GM12878 (cell line): ENCODE results near the gene FMNL2. TPM values are rescaled to one million over a fixed set of nuclear protein-coding genes. Genes with fewer than 3 reads are reported as not detected.

Source experiments
- ATAC-seq: fragments of 200-7000 bp; cut with Tn5 transposase; 3 replicates; pipeline ENCODE4 v1.9.1; 2020; ENCODE audit warnings: mild to moderate bottlenecking, moderate library complexity
- BruUV-seq: library from RNA; stranded (reverse); fragments of 400-500 nt; replicated peaks from 2 replicates; lab custom pipeline; 2021; lab: Mats Ljungman, UMichigan
- CTCF ChIA-PET: fragments of 300-600 bp; sonication (Branson Sonifier 250); formaldehyde crosslinking; extraction: SDS; loops from one replicate; lab custom pipeline; 2021; ENCODE audit warnings: inconsistent platforms; lab: Yijun Ruan, JAX
- POLR2A ChIA-PET: fragments of 350-600 bp; formaldehyde crosslinking; extraction: SDS; loops from one replicate; lab custom pipeline; 2021; ENCODE audit warnings: inconsistent platforms; lab: Charles Lee
- RAD21 ChIA-PET: fragments of 300-600 bp; sonication (Branson Sonifier 250); formaldehyde crosslinking; loops from one replicate; lab custom pipeline; 2023; ENCODE audit warnings: antibody characterized with exemption; ENCODE audit not compliant: unreplicated experiment; lab: Charles Lee
- SMC1A ChIA-PET: fragments of 300-600 bp; sonication (Branson Sonifier 250); formaldehyde crosslinking; loops from one replicate; lab custom pipeline; 2023; ENCODE audit not compliant: unreplicated experiment, uncharacterized antibody; lab: Charles Lee
- DNase-seq: peaks from one replicate; pipeline ENCODE4 v3.0.0-alpha.2; 2011; ENCODE audit warnings: low read depth, low spot score
- FAIRE-seq: peaks from 3 replicates; lab custom pipeline; 2011; peaks lifted over from hg19 to GRCh38; lab: Jason Lieb, UNC
- H2AFZ ChIP-seq: 2 replicates; pipeline ENCODE4 v1.6.0; 2011; ENCODE audit warnings: low read depth, low read length, control low read depth; ENCODE audit not compliant: control insufficient read depth
- H3K27ac ChIP-seq: 2 replicates; pipeline ENCODE4 v1.5.1; 2011; ENCODE audit warnings: control low read depth; ENCODE audit not compliant: control insufficient read depth, insufficient read depth
- H3K27me3 ChIP-seq, 2 experiments: replicated peaks in 1 of 2; 2 replicates each; pipeline versions ENCODE4 v1.6.0 to v1.6.1; 2011; ENCODE audit warnings: low read length in 1 of 2; ENCODE audit not compliant: control insufficient read depth in 2 of 2, insufficient read depth in 2 of 2
- H3K36me3 ChIP-seq, 2 experiments: 2 replicates each; pipeline ENCODE4 v1.5.1; 2011; ENCODE audit warnings: low read length in 1 of 2; ENCODE audit not compliant: control insufficient read depth in 2 of 2, insufficient read depth in 2 of 2
- H3K4me1 ChIP-seq: 2 replicates; pipeline ENCODE4 v1.6.1; 2011; ENCODE audit warnings: mild to moderate bottlenecking, low read length, moderate library complexity, mixed read lengths; ENCODE audit not compliant: control insufficient read depth, insufficient read depth
- H3K4me2 ChIP-seq: 2 replicates; pipeline ENCODE4 v1.6.0; 2011; ENCODE audit warnings: control low read depth; ENCODE audit not compliant: control insufficient read depth, insufficient read depth
- H3K4me3 ChIP-seq: fragments of 200-600 bp; sonication (generic); 2 replicates; pipeline ENCODE4 v1.5.1; 2016
- H3K79me2 ChIP-seq: 2 replicates; pipeline ENCODE4 v1.6.0; 2011; ENCODE audit warnings: low read length; ENCODE audit not compliant: control insufficient read depth, insufficient read depth
- H3K9ac ChIP-seq: 2 replicates; pipeline ENCODE4 v1.8.0; 2011; ENCODE audit warnings: low read length, control low read depth, mixed read lengths; ENCODE audit not compliant: control insufficient read depth, insufficient read depth
- H3K9me3 ChIP-seq: replicated peaks from 3 replicates; pipeline ENCODE4 v1.5.1; 2011; ENCODE audit warnings: mild to moderate bottlenecking, low read length; ENCODE audit not compliant: control insufficient read depth, insufficient read depth
- H4K20me1 ChIP-seq: 2 replicates; pipeline ENCODE4 v1.6.0; 2011; ENCODE audit not compliant: control insufficient read depth, insufficient read depth
- BCL11A ChIP-seq: IDR thresholded peaks from 2 replicates; pipeline ENCODE4 v1.6.1; 2011; ENCODE audit warnings: low read depth, low read length
- BCL3 ChIP-seq: IDR thresholded peaks from 2 replicates; pipeline ENCODE4 v1.6.1; 2011; ENCODE audit warnings: borderline replicate concordance, low read depth, mild to moderate bottlenecking, moderate library complexity, low read length; ENCODE audit not compliant: insufficient read depth, poor library complexity, severe bottlenecking
- BCLAF1 ChIP-seq: fragments of 450-650 bp; IDR thresholded peaks from 2 replicates; pipeline ENCODE4 v1.6.1; 2017; ENCODE audit warnings: antibody characterized with exemption, mild to moderate bottlenecking, moderate library complexity
- EGR1 ChIP-seq, 2 experiments: IDR thresholded peaks; 1 replicate in 1 of 2; 2 replicates in 1 of 2; pipeline ENCODE4 v1.6.1; 2011 to 2012; ENCODE audit warnings: low read depth in 2 of 2, low read length in 2 of 2, borderline replicate concordance in 1 of 2, mild to moderate bottlenecking in 1 of 2, moderate library complexity in 1 of 2
- EZH2 ChIP-seq: IDR thresholded peaks from 2 replicates; pipeline ENCODE4 v1.6.1; 2012; ENCODE audit warnings: low read depth, mild to moderate bottlenecking, control low read depth, inconsistent platforms, low read length, borderline replicate concordance; ENCODE audit not compliant: control insufficient read depth
- GABPA ChIP-seq: IDR thresholded peaks from 2 replicates; pipeline ENCODE4 v1.6.1; 2014; ENCODE audit warnings: antibody characterized with exemption, low read depth, mild to moderate bottlenecking, inconsistent platforms
- IRF3 ChIP-seq: fragments of 450-650 bp; IDR thresholded peaks from 2 replicates; pipeline ENCODE4 v1.6.1; 2014; ENCODE audit warnings: mild to moderate bottlenecking
- JUND ChIP-seq: IDR thresholded peaks from 2 replicates; pipeline ENCODE4 v1.6.1; 2012; ENCODE audit warnings: low read depth, mild to moderate bottlenecking, low read length, improper control_type of control experiment, moderate library complexity
- MTA2 ChIP-seq: fragments of 450-650 bp; IDR thresholded peaks from 2 replicates; pipeline ENCODE4 v1.6.1; 2016; ENCODE audit warnings: low read depth, mild to moderate bottlenecking, moderate library complexity
- MYB ChIP-seq: fragments of 150-350 bp; IDR thresholded peaks from 2 replicates; pipeline ENCODE4 v1.6.1; 2014; ENCODE audit warnings: mild to moderate bottlenecking, low read depth, low read length, borderline replicate concordance
- NFIC ChIP-seq: IDR thresholded peaks from 2 replicates; pipeline ENCODE4 v1.6.1; 2012; ENCODE audit warnings: low read depth, mild to moderate bottlenecking, inconsistent platforms, low read length, moderate library complexity
- NFYA ChIP-seq: IDR thresholded peaks from 2 replicates; pipeline ENCODE4 v1.6.1; 2011; ENCODE audit warnings: low read depth, mild to moderate bottlenecking, low read length, improper control_type of control experiment, borderline replicate concordance
- RCOR1 ChIP-seq: conservative IDR thresholded peaks from 2 replicates; pipeline ENCODE4 v1.6.1; 2012; ENCODE audit warnings: low read depth, low read length, improper control_type of control experiment
- RUNX3 ChIP-seq: IDR thresholded peaks from 2 replicates; pipeline ENCODE4 v1.6.1; 2012; ENCODE audit warnings: low read length, inconsistent platforms
- SRF ChIP-seq, 2 experiments: IDR thresholded peaks; 2 replicates each; pipeline ENCODE4 v1.6.1; 2011; ENCODE audit warnings: low read depth in 2 of 2, low read length in 2 of 2, mild to moderate bottlenecking in 1 of 2, moderate library complexity in 1 of 2
- SUZ12 ChIP-seq: fragments of 200-600 bp; sonication (generic); IDR thresholded peaks from one replicate; pipeline ENCODE4 v1.6.1; 2018; ENCODE audit warnings: antibody characterized with exemption, mild to moderate bottlenecking; ENCODE audit not compliant: unreplicated experiment
- TBL1XR1 ChIP-seq: IDR thresholded peaks from 2 replicates; pipeline ENCODE4 v1.6.1; 2012; ENCODE audit warnings: low read depth, low read length, improper control_type of control experiment
- ZNF217 ChIP-seq: fragments of 450-650 bp; IDR thresholded peaks from 2 replicates; pipeline ENCODE4 v1.6.1; 2017; ENCODE audit warnings: antibody characterized with exemption, mild to moderate bottlenecking
- ZNF24 ChIP-seq: fragments of 450-650 bp; IDR thresholded peaks from 2 replicates; pipeline ENCODE4 v1.6.1; 2017; ENCODE audit warnings: antibody characterized with exemption, mild to moderate bottlenecking
- WGBS: methylation state at CpG from one replicate; pipeline ENCODE4 v1.1.6; 2016; ENCODE audit warnings: low lambda C conversion rate; ENCODE audit not compliant: insufficient replicate concordance, insufficient coverage; ENCODE audit errors: missing lambda C conversion rate; 5-methylcytosine and 5-hydroxymethylcytosine counted together
- in situ Hi-C: fragments of 300-500 bp; cut with MboI; formaldehyde crosslinking; loops from 9 replicates; pipeline ENCODE4 v1.14.3; 2018; ENCODE audit warnings: mixed read lengths
- intact Hi-C: fragments of 100-400 bp; cut with micrococcal nuclease; formaldehyde crosslinking; loops from one replicate; pipeline ENCODE4 v1.14.2; 2022; ENCODE audit not compliant: unreplicated experiment
- polyA plus RNA-seq, 11 experiments: library from polyadenylated mRNA; depleted of rRNA in 4 of 11; unstranded in 6 of 11; stranded (reverse) in 5 of 11; fragments of >200 nt; fragmentation: Nextera tagmentation in 4 of 11; fragmentation: Illumina TruSeq in 1 of 11; extraction: Ambion mirVana in 4 of 11; extraction: Trizol in 1 of 11; gene quantifications; 1 replicate in 1 of 11; 2 replicates in 10 of 11; pipeline versions ENCODE4 v1.2.1 to v1.2.3, GENCODE V29; 2011 to 2016; ENCODE audit warnings: inconsistent platforms in 2 of 11, missing spikeins in 2 of 11, low read depth in 1 of 11
- total RNA-seq, 4 experiments: library from RNA; depleted of rRNA in 3 of 4; stranded (reverse); fragments of >200 nt in 3 of 4; fragmentation: Illumina TruSeq in 1 of 4; extraction: Trizol in 1 of 4; gene quantifications; 2 replicates each; pipeline versions ENCODE4 v1.2.1 to v1.2.3, GENCODE V29; 2013 to 2021

FMNL2 gene
- total and polyA plus RNA-seq, 10 of the 15 experiments (the other 5 are each of a cell fraction or from before 2014, with no cell fraction given) = 0.13 to 9.9 (median 0.35) TPM

- H3K27ac ChIP-seq = no peak overlapping the region
- H4K20me1 ChIP-seq = no peaks in the 10 kb centered on the region
- H3K4me3 ChIP-seq = no peak overlapping the region
- SMC1A ChIA-PET = interaction anchor here (1.6 to 1.8 kb wide), 2 partner anchors 9 to 463 kb away, joined by 5 read pairs; partner anchors contain the start of gene STAM2
- RAD21 ChIA-PET = interaction anchor here (1.5 kb wide), 1 partner anchor 24 kb away, joined by 7 read pairs; no protein-coding TSS in a partner anchor
- H3K36me3 ChIP-seq = no peaks in the 10 kb centered on the region; a peak in 1 of 4 replicates
- no peak overlapping the region for H3K9ac ChIP-seq
- H3K4me2 ChIP-seq = no peak overlapping the region
- TF ChIP-seq BCLAF1 = no peak
- no peak for TF ChIP-seq EZH2
- TF ChIP-seq BCL11A = no peak
- no peak for TF ChIP-seq SUZ12
- TF ChIP-seq EGR1 (IDR thresholded peaks at IDR 0.05; ENCODE audit: borderline replicate concordance in 1 of 2, low read depth in 2 of 2, low read length in 2 of 2) = no peak
- no peak for TF ChIP-seq ZNF24
- no peak for TF ChIP-seq MTA2
- no peak for TF ChIP-seq SRF (IDR thresholded peaks at IDR 0.05; ENCODE audit: low read depth in 2 of 2, low read length in 2 of 2)
- no peak for TF ChIP-seq MYB
- no peak for TF ChIP-seq NFYA
- no peak for TF ChIP-seq BCL3
- TF ChIP-seq GABPA = no peak
- TF ChIP-seq IRF3 = no peak
- no peak for TF ChIP-seq TBL1XR1
- TF ChIP-seq NFIC = no peak
- no peak for TF ChIP-seq RUNX3
- TF ChIP-seq JUND = no peak
- no peak for TF ChIP-seq RCOR1
- no peak for TF ChIP-seq ZNF217
- H3K27me3 ChIP-seq = no peaks in the 10 kb centered on the region
- in situ Hi-C loops (no loop called here), intact Hi-C loops (loop anchor here (5.0 kb wide), 2 partner anchors 171 to 301 kb away; partner anchors contain the start of gene FMNL2)
- no peak for FAIRE-seq
- BruUV-seq = no TSS peak
- H3K79me2 ChIP-seq = no peaks in the 10 kb centered on the region
- no peaks in the 10 kb centered on the region for H3K4me1 ChIP-seq
- no peak for ATAC-seq
- no peaks in the 10 kb centered on the region for H3K9me3 ChIP-seq
- CTCF ChIA-PET = no interaction called here
- POLR2A ChIA-PET = interaction anchor here (0.5 to 1.0 kb wide), 2 partner anchors 9 to 612 kb away, joined by 3 read pairs; no protein-coding TSS in a partner anchor
- WGBS = 55% methylated on average over 8 of the region's 8 CpGs
- DNase-seq = no peak
- no peak overlapping the region for H2AFZ ChIP-seq
Measured at GRCh38 chr2:152638590-152638989, 303.6 kb downstream of the FMNL2 start.
